Hepatocyte (in vitro differentiated cells): Measurements from ENCODE around the gene GALNT13. TPM values are rescaled to one million over a fixed set of nuclear protein-coding genes. Genes with fewer than 3 reads are reported as not detected.

ENCODE experiments used
- DNase-seq: peaks from one replicate; pipeline ENCODE4 v3.0.0-alpha.2; 2016; ENCODE audit warnings: low spot score
- H2AFZ ChIP-seq: fragments of 200-600 bp; sonication (generic); 2 replicates; pipeline ENCODE4 v1.6.0; 2016; ENCODE audit warnings: antibody characterized with exemption, mild to moderate bottlenecking
- H3K27ac ChIP-seq: fragments of 200-600 bp; sonication (generic); 2 replicates; pipeline ENCODE4 v1.5.1; 2016; ENCODE audit warnings: mild to moderate bottlenecking
- H3K27me3 ChIP-seq: fragments of 200-600 bp; sonication (generic); 2 replicates; pipeline ENCODE4 v1.6.1; 2016
- H3K36me3 ChIP-seq: fragments of 200-600 bp; sonication (generic); replicated peaks from 2 replicates; pipeline ENCODE4 v1.5.1; 2016; ENCODE audit warnings: low read depth; ENCODE audit not compliant: insufficient read depth
- H3K4me1 ChIP-seq: fragments of 200-600 bp; sonication (generic); 2 replicates; pipeline ENCODE4 v1.5.1; 2016; ENCODE audit warnings: mild to moderate bottlenecking, moderate library complexity; ENCODE audit not compliant: insufficient read depth
- H3K4me2 ChIP-seq: fragments of 200-600 bp; sonication (generic); 2 replicates; pipeline ENCODE4 v1.6.0; 2016
- H3K4me3 ChIP-seq: fragments of 200-600 bp; sonication (generic); 2 replicates; pipeline ENCODE4 v1.5.1; 2016; ENCODE audit warnings: mild to moderate bottlenecking
- H3K79me2 ChIP-seq: fragments of 200-600 bp; sonication (generic); 2 replicates; pipeline ENCODE4 v1.6.0; 2017; ENCODE audit warnings: mild to moderate bottlenecking
- H3K9me2 ChIP-seq: fragments of 200-600 bp; sonication (generic); replicated peaks from 2 replicates; pipeline ENCODE4 v1.6.0; 2017; ENCODE audit warnings: mild to moderate bottlenecking; ENCODE audit not compliant: insufficient read depth
- H3K9me3 ChIP-seq: fragments of 200-600 bp; sonication (generic); 2 replicates; pipeline ENCODE4 v1.5.1; 2016; ENCODE audit warnings: low read depth, mild to moderate bottlenecking
- H4K20me1 ChIP-seq: fragments of 200-600 bp; sonication (generic); 2 replicates; pipeline ENCODE4 v1.6.0; 2016; ENCODE audit warnings: mild to moderate bottlenecking; ENCODE audit not compliant: insufficient read depth, poor library complexity, severe bottlenecking
- EZH2 ChIP-seq: fragments of 200-600 bp; sonication (generic); IDR thresholded peaks from 2 replicates; pipeline ENCODE4 v1.6.1; 2016; ENCODE audit warnings: antibody characterized with exemption, mild to moderate bottlenecking, borderline replicate concordance
- EZH2phosphoT487 ChIP-seq: fragments of 200-600 bp; sonication (generic); IDR thresholded peaks from one replicate; pipeline ENCODE4 v1.6.1; 2018; ENCODE audit warnings: antibody characterized with exemption, mild to moderate bottlenecking, low read depth, moderate library complexity; ENCODE audit not compliant: unreplicated experiment, severe bottlenecking
- WGBS: methylation state at CpG from one replicate; pipeline ENCODE4 v1.1.6; 2016; ENCODE audit warnings: low lambda C conversion rate; ENCODE audit errors: missing lambda C conversion rate; 5-methylcytosine and 5-hydroxymethylcytosine counted together
- polyA plus RNA-seq: library from polyadenylated mRNA; unstranded; fragments of >200 nt; fragmentation: Nextera tagmentation; extraction: Ambion mirVana; gene quantifications from 2 replicates; pipeline ENCODE4 v1.2.1, GENCODE V29; 2016
- total RNA-seq: library from RNA; depleted of rRNA; stranded (reverse); fragments of >200 nt; gene quantifications from 2 replicates; pipeline ENCODE4 v1.2.3, GENCODE V29; 2014
- TF ChIP-seq, protein P1 (sequence below): fragments of 200-600 bp; sonication (generic); IDR thresholded peaks from 2 replicates; pipeline ENCODE4 v1.5.1; 2016; ENCODE audit warnings: antibody characterized with exemption, mild to moderate bottlenecking; ENCODE audit not compliant: poor library complexity

The GALNT13 gene
- total and polyA plus RNA-seq, 2 experiments from 2014 or later = 25.6 to 53.5 TPM

DNA sequence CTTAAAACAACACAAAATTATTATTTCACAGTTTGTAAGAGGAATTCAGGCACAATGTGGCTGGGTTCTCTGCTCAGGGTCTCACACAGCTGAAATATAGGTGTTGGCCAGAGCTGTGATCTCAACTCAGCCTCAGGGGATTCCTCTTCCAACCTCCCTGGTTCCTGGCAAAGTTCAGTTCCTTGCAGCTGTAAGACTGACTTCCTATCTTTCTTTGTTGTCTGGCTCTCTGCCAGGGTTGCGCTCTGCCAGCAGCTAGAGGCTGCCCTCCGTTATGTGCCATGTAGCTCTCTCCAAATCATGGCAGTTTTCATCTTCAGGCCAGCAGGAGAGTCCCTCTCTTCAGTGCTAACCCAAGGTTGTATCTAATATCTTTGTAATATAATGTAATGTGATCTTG lies 554.3 kb downstream of the GALNT13 start:
- no peak for TF ChIP-seq EZH2phosphoT487
- TF ChIP-seq EZH2 = no peak
- TF ChIP-seq, protein P1, sequence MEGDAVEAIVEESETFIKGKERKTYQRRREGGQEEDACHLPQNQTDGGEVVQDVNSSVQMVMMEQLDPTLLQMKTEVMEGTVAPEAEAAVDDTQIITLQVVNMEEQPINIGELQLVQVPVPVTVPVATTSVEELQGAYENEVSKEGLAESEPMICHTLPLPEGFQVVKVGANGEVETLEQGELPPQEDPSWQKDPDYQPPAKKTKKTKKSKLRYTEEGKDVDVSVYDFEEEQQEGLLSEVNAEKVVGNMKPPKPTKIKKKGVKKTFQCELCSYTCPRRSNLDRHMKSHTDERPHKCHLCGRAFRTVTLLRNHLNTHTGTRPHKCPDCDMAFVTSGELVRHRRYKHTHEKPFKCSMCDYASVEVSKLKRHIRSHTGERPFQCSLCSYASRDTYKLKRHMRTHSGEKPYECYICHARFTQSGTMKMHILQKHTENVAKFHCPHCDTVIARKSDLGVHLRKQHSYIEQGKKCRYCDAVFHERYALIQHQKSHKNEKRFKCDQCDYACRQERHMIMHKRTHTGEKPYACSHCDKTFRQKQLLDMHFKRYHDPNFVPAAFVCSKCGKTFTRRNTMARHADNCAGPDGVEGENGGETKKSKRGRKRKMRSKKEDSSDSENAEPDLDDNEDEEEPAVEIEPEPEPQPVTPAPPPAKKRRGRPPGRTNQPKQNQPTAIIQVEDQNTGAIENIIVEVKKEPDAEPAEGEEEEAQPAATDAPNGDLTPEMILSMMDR = no peak
- Histone ChIP-seq H3K9me2 (no peaks in the 10 kb centered on the region), H3K27ac (no peak overlapping the region), H3K4me1 (no peaks in the 10 kb centered on the region), H4K20me1 (no peaks in the 10 kb centered on the region), H3K36me3 (no peaks in the 10 kb centered on the region), H3K4me3 (no peak overlapping the region), H3K9me3 (no peaks in the 10 kb centered on the region), H3K79me2 (no peaks in the 10 kb centered on the region), H3K4me2 (no peak overlapping the region), H3K27me3 (no peaks in the 10 kb centered on the region), H2AFZ (no peak overlapping the region)
- 87% methylated on average over 2 of the region's 2 CpGs for WGBS
- DNase-seq = peak; percentile 6

DNA sequence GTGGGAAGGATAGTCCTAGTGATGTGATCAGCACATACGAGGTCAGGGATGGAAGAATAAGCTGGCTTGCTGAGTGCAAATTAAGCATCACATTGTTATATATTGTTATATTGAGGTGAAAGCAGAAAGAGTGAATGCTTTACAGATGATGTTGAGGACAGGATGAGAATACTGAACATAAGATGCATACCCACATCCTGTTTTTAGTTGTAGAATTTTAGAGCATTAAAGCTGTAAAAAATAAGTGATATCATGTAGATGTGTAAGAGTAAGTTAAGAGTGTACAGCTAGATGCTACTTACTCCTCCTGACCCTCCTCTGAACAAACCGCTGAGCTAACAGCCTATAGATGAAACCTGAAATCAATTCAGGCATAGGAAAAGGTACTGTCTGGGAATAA lies 555.7 kb downstream of the GALNT13 start:
- Histone ChIP-seq H4K20me1 (no peaks in the 10 kb centered on the region), H3K27me3 (no peaks in the 10 kb centered on the region), H3K4me3 (no peak overlapping the region), H3K4me2 (no peak overlapping the region), H3K79me2 (no peaks in the 10 kb centered on the region), H3K4me1 (no peaks in the 10 kb centered on the region), H3K36me3 (no peaks in the 10 kb centered on the region), H2AFZ (no peak overlapping the region), H3K9me3 (no peaks in the 10 kb centered on the region), H3K27ac (no peak overlapping the region), H3K9me2 (no peaks in the 10 kb centered on the region)
- TF ChIP-seq, protein P1 = no peak
- TF ChIP-seq EZH2phosphoT487 = no peak
- TF ChIP-seq EZH2 = no peak
- 87% methylated on average over 2 of the region's 2 CpGs for WGBS
- DNase-seq = no peak

DNA sequence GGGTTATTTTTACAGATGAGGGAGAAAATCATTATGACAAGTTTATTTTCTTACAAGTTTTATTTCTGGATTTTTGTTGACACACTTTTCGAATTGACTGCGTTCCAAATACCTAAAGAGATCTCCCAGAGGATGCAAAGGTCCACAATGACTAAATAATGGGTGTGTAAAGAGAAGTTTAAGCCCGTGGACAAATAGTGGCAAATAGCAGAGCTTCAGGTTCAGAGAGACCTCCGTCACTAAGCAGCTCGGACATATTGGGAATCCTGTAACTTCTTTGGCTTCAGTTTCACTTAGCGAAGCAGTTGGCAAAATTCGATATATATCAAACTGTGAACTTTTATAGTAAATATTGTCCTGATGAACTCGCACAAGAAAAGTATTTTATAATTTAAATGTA lies 556.3 kb downstream of the GALNT13 start:
- 93% methylated on average over 8 of the region's 8 CpGs for WGBS
- Histone ChIP-seq H4K20me1 (no peaks in the 10 kb centered on the region), H3K79me2 (no peaks in the 10 kb centered on the region), H2AFZ (no peak overlapping the region), H3K4me1 (no peaks in the 10 kb centered on the region), H3K9me2 (no peaks in the 10 kb centered on the region), H3K36me3 (no peaks in the 10 kb centered on the region), H3K9me3 (no peaks in the 10 kb centered on the region), H3K4me3 (no peak overlapping the region), H3K4me2 (no peak overlapping the region), H3K27me3 (no peaks in the 10 kb centered on the region), H3K27ac (no peak overlapping the region)
- no peak for TF ChIP-seq EZH2phosphoT487
- TF ChIP-seq EZH2 = no peak
- TF ChIP-seq, protein P1 = no peak
- DNase-seq = no peak

GRCh38 chr2:154433010-154433409 lies 561.3 kb downstream of the GALNT13 start:
- Histone ChIP-seq H3K9me2 (no peaks in the 10 kb centered on the region), H3K9me3 (no peaks in the 10 kb centered on the region), H3K4me1 (no peaks in the 10 kb centered on the region), H3K79me2 (no peaks in the 10 kb centered on the region), H3K36me3 (no peaks in the 10 kb centered on the region), H2AFZ (no peak overlapping the region), H4K20me1 (no peaks in the 10 kb centered on the region), H3K4me2 (no peak overlapping the region), H3K27ac (no peak overlapping the region), H3K27me3 (no peaks in the 10 kb centered on the region), H3K4me3 (no peak overlapping the region)
- TF ChIP-seq EZH2phosphoT487 (no peak), EZH2 (no peak)
- TF ChIP-seq, protein P1 = no peak
- no peak for DNase-seq
